Parathyroid adenoma (tissue), 2 donors: ENCODE data around the gene RNU1-3.
"Not testable (repeated sequence)": the region's sequence is repeated elsewhere in the genome, so short reads cannot be mapped to it uniquely, and the experiment has no call there.

ENCODE experiments used
- H2AFZ ChIP-seq: fragments of 300-600 bp; sonication (generic); one replicate; pipeline ENCODE4 v1.7.0; 2017; ENCODE audit warnings: antibody characterized with exemption, mild to moderate bottlenecking
- H3K27ac ChIP-seq: fragments of 300-600 bp; sonication (generic); one replicate; pipeline ENCODE4 v1.7.0; 2017
- H3K27me3 ChIP-seq: fragments of 300-600 bp; sonication (generic); one replicate; pipeline ENCODE4 v1.7.0; 2017; ENCODE audit warnings: low read length; ENCODE audit not compliant: control insufficient read depth, insufficient read depth
- H3K36me3 ChIP-seq: fragments of 300-600 bp; sonication (generic); one replicate; pipeline ENCODE4 v1.7.0; 2017; ENCODE audit warnings: low read length; ENCODE audit not compliant: control insufficient read depth, insufficient read depth
- H3K4me1 ChIP-seq: fragments of 300-600 bp; sonication (generic); one replicate; pipeline ENCODE4 v1.7.0; 2017; ENCODE audit warnings: control low read depth
- H3K4me2 ChIP-seq: fragments of 300-600 bp; sonication (generic); one replicate; pipeline ENCODE4 v1.7.0; 2017; ENCODE audit warnings: low read length
- H3K4me3 ChIP-seq: fragments of 300-600 bp; sonication (generic); one replicate; pipeline ENCODE4 v1.7.0; 2017; ENCODE audit warnings: low read depth, low read length
- H3K79me2 ChIP-seq: fragments of 300-600 bp; sonication (generic); one replicate; pipeline ENCODE4 v1.7.0; 2017; ENCODE audit warnings: control low read depth
- H3K9ac ChIP-seq: fragments of 300-600 bp; sonication (generic); one replicate; pipeline ENCODE4 v1.7.0; 2017; ENCODE audit warnings: mild to moderate bottlenecking
- H3K9me3 ChIP-seq: fragments of 300-600 bp; sonication (generic); one replicate; pipeline ENCODE4 v1.7.0; 2017; ENCODE audit warnings: low read length; ENCODE audit not compliant: control insufficient read depth
- CTCF ChIP-seq: fragments of 300-600 bp; sonication (generic); IDR thresholded peaks from one replicate; pipeline ENCODE4 v1.7.0; 2017; ENCODE audit warnings: antibody characterized with exemption, mild to moderate bottlenecking
- donor health status: primary hyperparathyroidism.

The RNU1-3 gene

GRCh38 chr1:16646061-16646664 lies 20.6 kb downstream of the RNU1-3 start:
- Histone ChIP-seq H3K79me2 (peaks cover 19% of the 10 kb centered on the region), H3K4me1 (peaks cover 11% of the 10 kb centered on the region)
- H3K4me3 ChIP-seq, H3K27ac ChIP-seq, H3K9me3 ChIP-seq, H3K36me3 ChIP-seq, H3K27me3 ChIP-seq, H3K9ac ChIP-seq, H2AFZ ChIP-seq, H3K4me2 ChIP-seq: not testable (repeated sequence)

GRCh38 chr1:16645271-16646060 lies 21.3 kb downstream of the RNU1-3 start:
- peak overlapping the region; percentile 60 for H3K4me2 ChIP-seq
- H3K79me2 ChIP-seq, result peaks cover 19% of the 10 kb centered on the region
- H3K9me3 ChIP-seq, H3K36me3 ChIP-seq, H3K27me3 ChIP-seq, H3K9ac ChIP-seq: not testable (repeated sequence)
- H3K4me1 ChIP-seq, result peaks cover 11% of the 10 kb centered on the region
- H2AFZ ChIP-seq, result peak overlapping the region; percentile 100
- H3K4me3 ChIP-seq, result peak overlapping the region; percentile 79
- H3K27ac ChIP-seq, result peak overlapping the region; percentile 67

GRCh38 chr1:16644482-16645270 lies 22.1 kb downstream of the RNU1-3 start:
- not testable (repeated sequence) for H3K27me3 ChIP-seq, H3K36me3 ChIP-seq, H3K9me3 ChIP-seq
- peaks cover 11% of the 10 kb centered on the region for H3K4me1 ChIP-seq
- H3K27ac ChIP-seq, result peak overlapping the region; percentile 67
- TF ChIP-seq CTCF, result peak; percentile 52
- peak overlapping the region; percentile 100 for H2AFZ ChIP-seq
- H3K4me2 ChIP-seq, result peak overlapping the region; percentile 60
- peak overlapping the region; percentile 79 for H3K4me3 ChIP-seq
- peaks cover 19% of the 10 kb centered on the region for H3K79me2 ChIP-seq
- peak overlapping the region; percentile 89 for H3K9ac ChIP-seq

- no peak for TF ChIP-seq CTCF
- Histone ChIP-seq H2AFZ (peak overlapping the region; percentile 100), H3K4me2 (peak overlapping the region; percentile 60), H3K9ac (peak overlapping the region; percentile 89), H3K27me3 (no peaks in the 10 kb centered on the region), H3K27ac (peak overlapping the region; percentile 67), H3K36me3 (no peaks in the 10 kb centered on the region), H3K4me3 (peak overlapping the region; percentile 79), H3K4me1 (peaks cover 11% of the 10 kb centered on the region), H3K79me2 (peaks cover 21% of the 10 kb centered on the region), H3K9me3 (no peaks in the 10 kb centered on the region)
These were observed 22.6 kb downstream of the RNU1-3 start for GRCh38 chr1:16644193-16644481.

GRCh38 chr1:16643476-16644192 lies 23.1 kb downstream of the RNU1-3 start:
- peak overlapping the region; percentile 67 for H3K27ac ChIP-seq
- peaks cover 24% of the 10 kb centered on the region for H3K79me2 ChIP-seq
- peak overlapping the region; percentile 79 for H3K4me3 ChIP-seq
- H3K4me2 ChIP-seq, result peak overlapping the region; percentile 60
- not testable (repeated sequence) for H3K9me3 ChIP-seq, H3K36me3 ChIP-seq, H3K27me3 ChIP-seq
- peak overlapping the region; percentile 89 for H3K9ac ChIP-seq
- H2AFZ ChIP-seq, result peak overlapping the region; percentile 100
- H3K4me1 ChIP-seq, result peaks cover 11% of the 10 kb centered on the region

GRCh38 chr1:16643001-16643411 lies 23.7 kb downstream of the RNU1-3 start:
- peaks cover 11% of the 10 kb centered on the region for H3K4me1 ChIP-seq
- H3K79me2 ChIP-seq, result peaks cover 24% of the 10 kb centered on the region
- H3K9ac ChIP-seq, H3K36me3 ChIP-seq, H3K9me3 ChIP-seq, H3K4me3 ChIP-seq, H3K4me2 ChIP-seq, H3K27ac ChIP-seq, H3K27me3 ChIP-seq, H2AFZ ChIP-seq: not testable (repeated sequence)

GRCh38 chr1:16642025-16642966 lies 24.5 kb downstream of the RNU1-3 start:
- H3K79me2 ChIP-seq, result peaks cover 24% of the 10 kb centered on the region
- not testable (repeated sequence) for H2AFZ ChIP-seq, H3K27ac ChIP-seq, H3K9me3 ChIP-seq, H3K27me3 ChIP-seq, H3K4me3 ChIP-seq, H3K36me3 ChIP-seq, H3K4me2 ChIP-seq, H3K9ac ChIP-seq
- H3K4me1 ChIP-seq, result peaks cover 11% of the 10 kb centered on the region
